GM19023 (cell line): ENCODE results near the gene VGF.

Experiments
- ATAC-seq: cut with Tn5 transposase; IDR thresholded peaks from one replicate; pipeline ENCODE4 v1.9.1; 2021; ENCODE audit warnings: mild to moderate bottlenecking, moderate library complexity; ENCODE audit not compliant: unreplicated experiment

The VGF gene

GRCh38 chr7:101166909-101167644 is 1.7 kb upstream of the VGF start:
- no peak for ATAC-seq

- ATAC-seq: no peak
These were observed 1.2 kb upstream of the VGF start for GRCh38 chr7:101166648-101166908.

- ATAC-seq: no peak
These were observed 734 bp upstream of the VGF start for GRCh38 chr7:101165958-101166647.

DNA sequence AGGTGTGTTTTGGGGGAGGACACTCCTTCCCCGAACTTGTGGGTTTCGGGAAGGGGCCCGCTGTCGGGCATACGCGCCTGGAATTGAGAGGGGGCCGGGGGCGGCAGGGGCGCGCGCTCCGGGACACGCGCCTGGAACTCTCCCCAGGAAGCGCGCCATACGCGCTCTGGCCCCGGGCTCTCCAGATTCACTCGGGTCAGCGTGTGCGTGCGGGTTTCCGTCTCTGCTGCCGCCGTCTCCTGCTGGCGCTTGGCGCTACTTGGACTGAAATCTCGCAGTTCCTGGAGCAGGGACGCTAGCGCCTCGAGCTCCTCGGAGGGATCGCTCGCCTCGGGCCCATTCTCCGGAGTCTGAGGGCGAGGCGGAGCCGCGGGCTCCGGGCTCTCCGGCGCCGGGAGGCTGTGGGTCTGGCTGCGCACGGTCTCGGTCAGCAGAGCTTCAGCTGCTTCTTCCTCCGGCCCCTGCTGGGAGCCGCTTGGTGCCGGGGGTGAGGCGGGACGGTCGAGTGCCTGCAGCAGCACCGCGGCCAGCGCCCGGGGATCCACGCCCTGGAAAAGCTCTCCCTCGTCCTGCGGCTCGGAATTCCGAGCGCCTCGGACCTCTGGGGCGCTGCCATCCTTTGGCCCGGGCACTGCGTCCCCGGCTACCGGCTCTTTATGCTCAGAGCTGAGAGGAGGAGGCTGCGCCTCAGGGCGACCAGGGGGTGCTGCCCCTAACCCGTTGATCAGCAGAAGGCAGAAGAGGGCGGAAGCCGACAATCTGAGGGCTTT is 1.1 kb downstream of the VGF start:
- no peak for ATAC-seq

- ATAC-seq: no peak
These were observed 1.9 kb downstream of the VGF start for GRCh38 chr7:101163279-101164070.

- no peak for ATAC-seq
These were observed 2.7 kb downstream of the VGF start for GRCh38 chr7:101162551-101163278.

DNA sequence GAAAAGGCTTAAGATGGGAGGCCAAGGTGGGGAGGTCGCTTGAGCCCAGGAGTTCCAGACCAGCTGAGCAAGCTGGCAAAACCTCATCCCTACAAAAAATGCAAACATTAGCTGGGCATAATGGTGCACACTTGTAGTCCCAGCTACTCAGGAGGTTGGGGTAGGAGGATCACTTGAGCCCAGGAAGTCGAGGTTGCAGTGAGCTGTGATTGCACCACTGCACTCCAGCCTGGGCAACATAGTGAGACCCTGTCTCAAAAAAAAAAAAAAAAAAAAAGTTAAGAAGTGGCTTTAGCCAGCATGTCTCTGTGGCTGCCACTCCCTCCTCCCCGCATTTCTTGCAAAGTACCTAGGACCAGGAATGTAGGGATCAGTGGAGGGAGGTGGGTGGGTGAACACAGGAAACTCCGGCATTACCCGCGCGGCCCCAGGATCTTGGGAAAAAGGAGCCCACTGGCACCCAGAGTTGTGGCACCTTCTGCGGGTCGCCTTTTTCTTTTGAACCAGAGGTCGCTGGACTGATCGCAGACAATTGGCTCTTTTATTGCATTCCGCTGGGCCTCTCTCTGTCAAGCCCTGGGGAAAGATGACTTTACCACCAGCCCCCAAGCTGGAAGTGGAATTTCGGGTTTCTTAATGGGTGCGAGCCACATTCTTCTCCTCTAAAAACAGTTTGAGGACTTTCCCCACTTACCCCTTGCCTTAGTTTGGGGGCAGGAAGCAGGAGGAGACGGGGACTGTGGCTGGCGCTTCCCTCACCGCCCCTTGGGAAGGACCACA is 3.5 kb downstream of the VGF start:
- no peak for ATAC-seq

DNA sequence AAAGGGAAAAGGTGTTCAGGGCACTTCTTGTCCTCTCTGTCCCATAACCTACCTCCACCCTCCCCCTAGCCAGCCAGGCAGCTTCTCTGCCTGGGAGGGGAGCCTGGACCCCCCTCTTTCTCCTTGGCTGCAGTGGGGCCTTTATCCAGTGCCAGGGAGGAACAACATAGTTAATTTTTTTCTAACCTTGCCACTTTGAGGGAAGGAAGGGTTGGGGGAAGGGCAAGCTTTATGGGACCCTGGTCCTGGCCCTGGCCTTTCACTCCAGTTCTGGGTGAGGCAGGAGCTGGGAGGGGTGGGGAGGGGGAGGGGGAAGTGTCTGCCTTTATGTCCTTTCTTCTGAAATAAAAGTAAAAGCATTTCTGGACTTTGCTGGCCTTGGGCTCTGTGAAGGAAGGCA is 4.5 kb downstream of the VGF start:
- no peak for ATAC-seq

DNA sequence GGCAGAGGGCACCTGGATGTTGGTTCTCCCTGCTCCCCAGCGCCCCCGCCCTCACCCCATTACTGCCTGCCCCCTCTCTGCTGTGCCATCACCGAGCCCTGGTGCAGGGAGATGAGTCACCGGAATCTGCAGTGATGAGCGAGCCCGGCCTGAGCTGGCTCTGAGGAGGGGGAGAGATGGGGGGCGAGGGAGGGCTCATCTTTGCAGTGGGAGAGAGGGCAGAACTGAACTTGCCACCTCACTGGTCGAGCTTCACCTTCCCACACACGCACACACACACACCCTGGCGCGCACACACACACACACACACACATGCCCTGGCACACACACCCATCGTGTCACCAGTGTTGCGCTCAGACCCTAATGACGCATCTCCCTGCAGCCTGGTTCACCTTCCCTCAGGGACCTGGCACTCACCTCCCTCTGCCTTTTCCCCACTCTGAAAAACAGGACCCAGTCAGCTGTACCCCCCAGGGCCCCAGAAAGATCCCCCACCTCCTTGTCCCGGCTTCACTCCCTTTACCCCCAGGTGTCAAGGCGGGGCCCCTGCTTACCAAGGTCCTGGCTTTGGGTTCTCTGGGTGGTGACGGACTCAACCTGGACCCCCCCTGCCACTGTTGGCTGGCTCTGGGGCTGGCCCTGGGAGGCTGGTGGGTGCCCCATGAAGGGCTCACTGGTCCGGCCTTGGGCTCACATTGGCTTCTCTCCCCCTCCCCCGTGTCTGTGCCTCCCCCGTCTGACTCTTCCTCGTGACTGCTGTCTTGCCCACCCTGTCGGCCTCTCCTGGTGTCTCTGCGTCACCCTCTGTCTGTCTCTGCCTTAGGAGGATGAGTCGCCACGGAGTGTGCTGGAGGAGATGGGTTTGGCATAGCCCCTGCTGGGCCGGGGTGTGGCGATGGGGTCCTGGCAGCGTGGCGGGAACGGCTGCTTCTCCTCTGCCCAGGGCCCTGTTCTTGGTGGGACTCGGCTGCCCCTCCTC is 5.4 kb downstream of the VGF start:
- no peak for ATAC-seq

DNA sequence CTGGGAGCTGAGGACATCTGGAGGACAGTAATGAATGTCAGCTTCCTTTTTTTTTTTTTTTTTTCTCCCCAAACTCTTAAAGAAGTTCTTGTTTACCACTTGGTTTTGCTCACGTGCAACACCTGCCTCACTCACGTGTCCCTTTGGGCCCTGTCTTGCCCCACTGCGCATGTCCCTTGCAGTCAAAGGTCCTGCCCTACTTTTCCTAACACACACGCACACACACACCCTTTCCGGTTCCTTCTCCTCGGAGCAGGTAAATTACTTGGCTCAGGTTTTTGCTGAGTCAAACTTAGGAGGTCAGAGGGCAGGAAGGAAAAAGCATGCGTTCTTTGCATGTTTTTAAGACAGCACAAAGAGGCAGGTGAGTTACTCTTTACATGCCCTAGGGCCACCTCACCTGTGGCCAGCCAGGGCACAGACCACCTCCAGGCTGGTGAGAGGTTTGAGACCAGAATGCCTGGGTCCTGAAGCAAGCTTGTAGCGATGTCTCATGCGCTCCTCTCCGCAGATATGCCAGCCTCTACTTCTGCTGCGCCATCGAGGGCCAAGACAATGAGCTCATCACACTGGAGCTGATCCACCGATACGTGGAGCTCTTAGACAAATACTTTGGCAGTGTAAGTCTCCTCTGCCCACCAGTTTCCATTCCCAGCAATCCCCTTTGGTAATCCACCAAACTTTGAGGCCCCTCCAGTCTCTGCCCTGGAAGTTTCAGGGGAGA is 8.3 kb downstream of the VGF start:
- no peak for ATAC-seq

DNA sequence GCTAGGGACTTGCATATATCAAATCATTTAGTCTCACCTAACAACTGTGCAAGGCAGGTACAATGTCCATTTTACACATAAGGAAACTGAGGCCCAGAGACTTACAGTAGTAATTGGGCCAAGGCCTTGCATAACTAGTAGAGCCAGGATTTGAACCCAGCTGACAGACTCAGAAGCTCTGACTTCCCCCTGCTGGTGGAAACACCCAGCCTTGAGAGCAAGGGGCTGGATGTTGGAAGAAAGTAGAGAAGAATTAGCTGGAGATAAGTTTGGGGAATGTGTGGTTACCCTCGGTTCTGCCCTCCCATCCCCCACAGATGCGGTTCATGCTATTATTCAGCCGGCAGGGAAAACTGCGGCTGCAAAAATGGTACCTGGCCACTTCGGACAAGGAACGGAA is 9.1 kb downstream of the VGF start:
- ATAC-seq: no peak

- no peak for ATAC-seq
These were observed 10.1 kb downstream of the VGF start for GRCh38 chr7:101155303-101155702.

DNA sequence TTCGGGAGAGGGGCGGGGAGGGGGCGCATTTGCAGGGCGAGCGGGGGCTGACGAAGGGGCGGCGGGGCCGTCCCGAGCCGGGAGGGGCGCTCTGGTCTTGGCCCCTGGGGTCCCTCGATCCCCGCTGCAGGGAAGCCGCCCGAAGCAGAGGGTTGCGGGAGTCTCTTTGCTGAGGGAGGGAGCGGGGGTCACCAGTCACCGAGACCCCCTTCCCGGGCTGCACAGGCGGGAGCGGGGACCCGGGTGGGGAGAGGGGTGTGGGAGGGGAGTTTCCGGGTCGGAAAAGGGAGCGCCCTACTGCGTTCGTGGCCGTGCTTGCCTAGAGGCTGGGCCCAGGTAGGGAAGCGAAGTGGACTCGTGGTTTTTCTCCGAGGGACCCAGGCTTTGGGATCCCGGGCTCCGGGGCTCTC is 10.7 kb downstream of the VGF start:
- ATAC-seq: peak; percentile 32

DNA sequence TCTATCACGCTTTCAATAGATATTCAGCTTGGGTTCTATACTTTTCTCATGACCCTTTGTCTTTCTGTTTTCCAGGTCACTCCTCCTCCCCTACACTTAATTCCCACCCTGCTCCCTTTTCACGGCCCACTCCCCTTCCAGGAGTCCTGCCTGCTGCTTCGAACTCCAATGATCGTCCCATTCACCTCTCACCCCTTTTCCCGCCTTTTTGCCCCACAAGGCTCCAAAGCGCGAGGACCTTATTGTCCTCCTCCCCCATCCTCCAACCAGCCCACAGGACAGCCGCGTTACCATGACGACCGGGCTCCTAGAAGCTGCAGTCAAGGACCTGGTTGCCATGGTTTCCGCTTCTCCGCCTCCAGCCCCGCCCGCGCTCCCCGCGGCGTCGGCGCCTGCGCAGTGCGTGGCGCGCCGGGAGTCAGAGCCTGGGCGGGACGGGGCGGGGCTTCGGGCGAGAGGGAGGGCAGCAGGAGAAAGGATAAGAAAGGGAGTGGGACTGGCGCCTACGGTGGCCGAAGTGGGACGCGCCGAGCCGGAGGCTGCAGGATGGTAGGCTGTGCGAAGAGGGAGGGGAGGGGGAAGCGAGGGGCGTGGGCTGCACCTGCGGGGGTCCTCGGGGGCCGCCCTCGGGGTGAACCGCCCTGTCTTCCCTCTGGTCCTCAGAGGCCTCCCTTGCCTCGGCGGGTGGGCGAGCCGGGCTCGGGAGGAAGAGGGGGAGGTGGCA is 11.2 kb downstream of the VGF start, which contains the start of gene AP1S1:
Gene AP1S1, plus strand, starts transcription at position 508 of the 724 bp plus-strand sequence. Its CDS starts 39 bp downstream, at position 547.
- peak; percentile 75 for ATAC-seq

DNA sequence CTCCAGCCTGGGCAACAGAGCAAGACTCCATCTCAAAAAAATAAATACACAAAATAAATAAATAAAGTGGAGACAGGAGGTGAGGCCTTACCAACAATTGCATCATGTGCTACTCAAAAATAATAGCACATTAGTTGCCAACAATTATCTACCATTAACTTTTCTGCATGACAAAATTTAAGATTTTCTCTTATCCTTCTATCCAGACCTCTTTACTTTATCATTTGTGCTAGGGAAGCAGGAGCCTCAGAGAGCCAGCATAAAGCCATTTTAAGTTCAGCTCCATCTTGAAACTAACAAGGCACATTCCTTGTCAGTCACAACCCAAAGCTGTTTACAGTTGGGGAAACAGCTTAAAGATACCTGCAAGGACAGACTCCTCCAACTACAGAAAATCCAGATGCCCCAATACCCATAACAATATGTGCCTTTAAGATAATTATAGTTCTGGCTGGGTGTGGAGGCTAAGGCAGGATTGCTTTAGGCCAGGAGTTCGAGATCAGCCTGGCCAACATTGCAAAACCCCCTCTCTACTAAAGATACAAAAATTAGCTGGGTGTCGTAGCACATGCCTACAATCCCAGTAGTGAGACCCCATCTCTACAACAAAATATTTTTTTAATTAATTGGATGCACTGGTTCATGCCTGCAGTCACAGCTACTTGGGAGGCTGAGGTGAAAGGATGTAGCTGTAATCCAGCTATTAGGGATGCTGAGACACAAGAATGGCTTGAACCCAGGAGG is 13.3 kb downstream of the VGF start:
- ATAC-seq: no peak

DNA sequence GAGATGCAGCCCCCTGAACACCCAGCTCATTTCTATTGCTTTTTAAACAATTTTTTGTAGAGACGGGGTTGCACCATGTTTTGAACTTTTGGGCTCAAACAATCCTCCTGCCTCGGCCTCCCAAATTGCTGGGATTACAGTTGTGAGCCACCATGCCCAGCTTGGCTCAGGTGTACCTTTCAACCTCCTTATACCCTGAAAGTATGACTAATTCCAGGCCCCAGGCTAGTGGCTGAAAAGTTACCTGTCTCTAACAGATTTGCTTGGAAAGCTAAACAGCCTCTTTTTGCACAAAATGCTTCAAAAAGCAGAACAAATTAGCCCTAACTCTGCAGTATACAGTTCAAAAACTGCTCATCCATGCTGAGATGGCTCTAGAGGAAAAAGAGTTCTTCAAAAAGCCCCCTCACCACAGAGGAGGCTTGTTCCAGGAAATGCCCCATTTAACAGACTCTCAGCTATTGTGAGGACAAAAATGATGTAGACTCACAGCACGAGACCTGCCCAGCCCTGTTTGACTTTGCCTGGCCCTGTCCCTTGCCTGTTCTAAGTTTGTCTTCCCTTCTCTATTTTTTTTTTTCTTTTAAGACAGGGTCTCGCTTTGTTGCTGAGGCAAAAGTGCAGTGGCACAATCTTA is 24.5 kb downstream of the VGF start:
- no peak for ATAC-seq
